ENCODE measurements around the gene COL18A1. TPM values are rescaled to one million over a fixed set of nuclear protein-coding genes. Genes with fewer than 3 reads are reported as not detected.

The COL18A1 gene
- total and polyA plus RNA-seq, 2 experiments from 2014 or later: 97.1 to 140 TPM

GRCh38 chr21:45358711-45359310 lies 46.2 kb upstream of the COL18A1 start:
- H3K27me3 ChIP-seq: no peaks in the 10 kb centered on the region
- H3K9me2 ChIP-seq (replicated peaks; ENCODE audit: insufficient read depth): no peaks in the 10 kb centered on the region
- no peak for DNase-seq (ENCODE audit: low spot score)
- H3K36me3 ChIP-seq (replicated peaks; ENCODE audit: insufficient read depth, low read depth): no peaks in the 10 kb centered on the region
- peaks cover 43% of the 10 kb centered on the region for H3K4me1 ChIP-seq (ENCODE audit: insufficient read depth)
- TF ChIP-seq, protein P1, sequence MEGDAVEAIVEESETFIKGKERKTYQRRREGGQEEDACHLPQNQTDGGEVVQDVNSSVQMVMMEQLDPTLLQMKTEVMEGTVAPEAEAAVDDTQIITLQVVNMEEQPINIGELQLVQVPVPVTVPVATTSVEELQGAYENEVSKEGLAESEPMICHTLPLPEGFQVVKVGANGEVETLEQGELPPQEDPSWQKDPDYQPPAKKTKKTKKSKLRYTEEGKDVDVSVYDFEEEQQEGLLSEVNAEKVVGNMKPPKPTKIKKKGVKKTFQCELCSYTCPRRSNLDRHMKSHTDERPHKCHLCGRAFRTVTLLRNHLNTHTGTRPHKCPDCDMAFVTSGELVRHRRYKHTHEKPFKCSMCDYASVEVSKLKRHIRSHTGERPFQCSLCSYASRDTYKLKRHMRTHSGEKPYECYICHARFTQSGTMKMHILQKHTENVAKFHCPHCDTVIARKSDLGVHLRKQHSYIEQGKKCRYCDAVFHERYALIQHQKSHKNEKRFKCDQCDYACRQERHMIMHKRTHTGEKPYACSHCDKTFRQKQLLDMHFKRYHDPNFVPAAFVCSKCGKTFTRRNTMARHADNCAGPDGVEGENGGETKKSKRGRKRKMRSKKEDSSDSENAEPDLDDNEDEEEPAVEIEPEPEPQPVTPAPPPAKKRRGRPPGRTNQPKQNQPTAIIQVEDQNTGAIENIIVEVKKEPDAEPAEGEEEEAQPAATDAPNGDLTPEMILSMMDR (IDR thresholded peaks at IDR 0.05; ENCODE audit: poor library complexity): no peak
- TF ChIP-seq EZH2 (IDR thresholded peaks at IDR 0.05; ENCODE audit: borderline replicate concordance): no peak
- no peak for TF ChIP-seq EZH2phosphoT487 (IDR thresholded peaks at IDR 0.05; ENCODE audit: low read depth, severe bottlenecking, unreplicated experiment)
- 91% methylated on average over 11 of the region's 13 CpGs for WGBS (ENCODE audit: low lambda C conversion rate, missing lambda C conversion rate)
- H3K4me2 ChIP-seq: no peak overlapping the region
- H3K9me3 ChIP-seq (ENCODE audit: low read depth): no peaks in the 10 kb centered on the region
- H2AFZ ChIP-seq: no peak overlapping the region
- no peak overlapping the region for H3K27ac ChIP-seq
- no peaks in the 10 kb centered on the region for H3K79me2 ChIP-seq
- H4K20me1 ChIP-seq (ENCODE audit: insufficient read depth, poor library complexity, severe bottlenecking): no peaks in the 10 kb centered on the region
- H3K4me3 ChIP-seq: no peak overlapping the region

- Histone ChIP-seq H3K9me3 (ENCODE audit: low read depth) (no peaks in the 10 kb centered on the region), H3K79me2 (no peaks in the 10 kb centered on the region), H3K4me1 (ENCODE audit: insufficient read depth) (peaks cover 48% of the 10 kb centered on the region), H2AFZ (no peak overlapping the region), H3K4me2 (no peak overlapping the region), H3K27me3 (no peaks in the 10 kb centered on the region), H3K27ac (no peak overlapping the region), H3K36me3 (replicated peaks; ENCODE audit: insufficient read depth, low read depth) (no peaks in the 10 kb centered on the region), H4K20me1 (ENCODE audit: insufficient read depth, poor library complexity, severe bottlenecking) (no peaks in the 10 kb centered on the region), H3K4me3 (no peak overlapping the region), H3K9me2 (replicated peaks; ENCODE audit: insufficient read depth) (no peaks in the 10 kb centered on the region)
- TF ChIP-seq, protein P1 (IDR thresholded peaks at IDR 0.05; ENCODE audit: poor library complexity): no peak
- no peak for TF ChIP-seq EZH2 (IDR thresholded peaks at IDR 0.05; ENCODE audit: borderline replicate concordance)
- no peak for TF ChIP-seq EZH2phosphoT487 (IDR thresholded peaks at IDR 0.05; ENCODE audit: low read depth, severe bottlenecking, unreplicated experiment)
- no peak for DNase-seq (ENCODE audit: low spot score)
- 68% methylated on average over 17 of the region's 26 CpGs for WGBS (ENCODE audit: low lambda C conversion rate, missing lambda C conversion rate)
These were observed 45.3 kb upstream of the COL18A1 start for GRCh38 chr21:45359451-45360217.

DNA sequence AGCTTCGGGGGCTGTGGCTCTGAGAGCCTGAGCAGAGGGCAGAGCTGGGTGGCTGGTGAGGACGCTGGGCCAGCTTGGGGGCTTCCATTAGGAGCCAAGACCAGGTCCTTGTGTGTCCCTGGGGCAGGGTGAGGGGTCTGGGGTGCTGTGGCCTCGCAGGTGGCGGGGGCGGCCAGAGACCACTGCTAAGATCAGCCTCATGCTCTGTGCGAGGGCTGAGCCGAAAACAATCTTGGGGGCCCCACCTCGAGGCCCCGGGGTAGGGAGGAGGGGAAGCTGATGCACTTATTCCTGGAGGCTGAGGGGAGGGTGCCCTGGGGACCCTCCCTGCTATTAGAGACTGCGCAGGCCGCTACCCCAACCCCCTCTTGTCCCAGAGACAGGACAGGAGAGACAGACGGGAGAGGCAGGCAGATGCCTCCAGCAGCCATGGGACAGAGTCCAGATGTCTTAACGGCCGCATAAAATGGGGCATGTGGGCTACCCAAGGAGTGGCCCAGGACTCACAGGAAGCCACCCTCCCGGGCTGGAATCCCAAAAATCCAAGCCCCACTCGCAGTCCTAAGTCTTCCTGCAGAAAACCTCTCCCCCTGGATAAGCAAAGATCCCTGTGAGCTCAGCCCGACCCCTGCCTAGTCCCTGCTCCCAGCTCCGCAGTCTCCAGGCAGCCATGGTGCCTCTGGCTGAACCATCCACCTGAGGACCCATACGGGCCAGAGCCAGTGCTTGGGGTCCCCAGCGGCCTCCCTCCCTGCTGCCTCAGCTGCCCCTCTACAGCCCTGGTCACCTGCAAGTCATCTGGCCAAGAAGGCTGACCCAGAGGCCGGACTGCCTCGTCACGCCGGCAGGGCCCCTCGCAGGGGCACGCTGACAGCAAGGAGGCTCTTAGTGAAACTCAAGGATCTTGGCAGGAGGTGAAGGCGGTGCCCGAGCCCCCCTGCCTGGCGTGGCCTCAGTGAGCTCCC lies 43.6 kb upstream of the COL18A1 start:
- H4K20me1 ChIP-seq (ENCODE audit: insufficient read depth, poor library complexity, severe bottlenecking): no peaks in the 10 kb centered on the region
- no peak overlapping the region for H3K4me3 ChIP-seq
- no peaks in the 10 kb centered on the region for H3K36me3 ChIP-seq (replicated peaks; ENCODE audit: insufficient read depth, low read depth)
- DNase-seq (ENCODE audit: low spot score): no peak
- H2AFZ ChIP-seq: no peak overlapping the region
- no peaks in the 10 kb centered on the region for H3K79me2 ChIP-seq
- H3K9me3 ChIP-seq (ENCODE audit: low read depth): no peaks in the 10 kb centered on the region
- no peaks in the 10 kb centered on the region for H3K9me2 ChIP-seq (replicated peaks; ENCODE audit: insufficient read depth)
- H3K4me2 ChIP-seq: no peak overlapping the region
- H3K27me3 ChIP-seq: no peaks in the 10 kb centered on the region
- H3K27ac ChIP-seq: no peak overlapping the region
- 68% methylated on average over 29 of the region's 29 CpGs for WGBS (ENCODE audit: low lambda C conversion rate, missing lambda C conversion rate)
- H3K4me1 ChIP-seq (ENCODE audit: insufficient read depth): peaks cover 47% of the 10 kb centered on the region
- TF ChIP-seq EZH2 (IDR thresholded peaks at IDR 0.05; ENCODE audit: borderline replicate concordance) (no peak), EZH2phosphoT487 (IDR thresholded peaks at IDR 0.05; ENCODE audit: low read depth, severe bottlenecking, unreplicated experiment) (no peak)
- TF ChIP-seq, protein P1 (IDR thresholded peaks at IDR 0.05; ENCODE audit: poor library complexity): no peak

Measured in hepatocyte (in vitro differentiated cells).